KMS-11 (cell line): ENCODE results near the gene SNX7.

ENCODE experiments used
- H2AFZ ChIP-seq: fragments of 200-600 bp; sonication (generic); 2 replicates; pipeline ENCODE4 v1.6.1; 2016; ENCODE audit warnings: antibody characterized with exemption, mixed run types, low read depth
- H3K27ac ChIP-seq: fragments of 200-600 bp; sonication (generic); 2 replicates; pipeline ENCODE4 v1.6.1; 2016; ENCODE audit warnings: mild to moderate bottlenecking, mixed run types
- H3K27me3 ChIP-seq: fragments of 200-600 bp; sonication (generic); 2 replicates; pipeline ENCODE4 v1.6.1; 2017; ENCODE audit warnings: mild to moderate bottlenecking, low read depth, mixed run types, moderate library complexity; ENCODE audit not compliant: insufficient read depth
- H3K36me3 ChIP-seq: fragments of 200-600 bp; sonication (generic); 2 replicates; pipeline ENCODE4 v1.6.1; 2017; ENCODE audit warnings: mild to moderate bottlenecking, mixed run types; ENCODE audit not compliant: insufficient read depth
- H3K4me1 ChIP-seq: fragments of 200-600 bp; sonication (generic); 2 replicates; pipeline ENCODE4 v1.6.1; 2016; ENCODE audit warnings: mild to moderate bottlenecking, low read depth, mixed run types; ENCODE audit not compliant: poor library complexity, severe bottlenecking
- H3K4me2 ChIP-seq: fragments of 200-600 bp; sonication (generic); 2 replicates; pipeline ENCODE4 v1.7.0; 2016; ENCODE audit warnings: mild to moderate bottlenecking, mixed run types
- H3K4me3 ChIP-seq: fragments of 200-600 bp; sonication (generic); IDR thresholded peaks from 2 replicates; pipeline ENCODE4 v1.6.1; 2017; ENCODE audit warnings: low read depth, low read length, mixed read lengths; ENCODE audit not compliant: insufficient read depth
- H3K79me2 ChIP-seq: fragments of 200-600 bp; sonication (generic); 2 replicates; pipeline ENCODE4 v1.6.1; 2016; ENCODE audit warnings: low read depth, mixed run types; ENCODE audit not compliant: insufficient read depth
- H3K9ac ChIP-seq: fragments of 200-600 bp; sonication (generic); 2 replicates; pipeline ENCODE4 v1.6.1; 2016; ENCODE audit warnings: mild to moderate bottlenecking, mixed run types
- H4K20me1 ChIP-seq: fragments of 200-600 bp; sonication (generic); 2 replicates; pipeline ENCODE4 v1.6.1; 2016; ENCODE audit warnings: mild to moderate bottlenecking, mixed run types; ENCODE audit not compliant: insufficient read depth
- CTCF ChIP-seq: fragments of 200-600 bp; sonication (generic); conservative IDR thresholded peaks from 2 replicates; pipeline ENCODE4 v1.6.1; 2017; ENCODE audit warnings: low read depth, mild to moderate bottlenecking, antibody characterized with exemption, low read length, moderate library complexity, mixed read lengths

The SNX7 gene

GRCh38 chr1:98696077-98696476 is 34.6 kb downstream of the SNX7 start:
- Histone ChIP-seq H3K36me3 (no peaks in the 10 kb centered on the region), H3K4me1 (no peaks in the 10 kb centered on the region)

GRCh38 chr1:98697781-98698180 is 36.3 kb downstream of the SNX7 start:
- Histone ChIP-seq H3K4me3 (no peak overlapping the region), H4K20me1 (no peaks in the 10 kb centered on the region), H3K36me3 (no peaks in the 10 kb centered on the region), H3K79me2 (no peaks in the 10 kb centered on the region), H2AFZ (no peak overlapping the region), H3K4me2 (no peak overlapping the region), H3K9ac (no peak overlapping the region), H3K27me3 (no peaks in the 10 kb centered on the region), H3K4me1 (no peaks in the 10 kb centered on the region), H3K27ac (no peak overlapping the region)
- TF ChIP-seq CTCF, result no peak

More at GRCh38 chr1:98696077-98696476, 34.6 kb downstream of the SNX7 start:
- no peak overlapping the region for H3K27ac ChIP-seq
- H4K20me1 ChIP-seq, result no peaks in the 10 kb centered on the region
- no peaks in the 10 kb centered on the region for H3K27me3 ChIP-seq
- no peak overlapping the region for H3K4me3 ChIP-seq
- TF ChIP-seq CTCF, result no peak
- H3K4me2 ChIP-seq, result no peak overlapping the region
- no peaks in the 10 kb centered on the region for H3K79me2 ChIP-seq
- no peak overlapping the region for H2AFZ ChIP-seq
- no peak overlapping the region for H3K9ac ChIP-seq

GRCh38 chr1:98698625-98699024 is 37.1 kb downstream of the SNX7 start:
- no peak overlapping the region for H3K9ac ChIP-seq
- TF ChIP-seq CTCF, result no peak
- H3K27ac ChIP-seq, result no peak overlapping the region
- no peak overlapping the region for H3K4me3 ChIP-seq
- H3K79me2 ChIP-seq, result no peaks in the 10 kb centered on the region
- no peaks in the 10 kb centered on the region for H3K36me3 ChIP-seq
- no peaks in the 10 kb centered on the region for H4K20me1 ChIP-seq
- no peak overlapping the region for H3K4me2 ChIP-seq
- H3K4me1 ChIP-seq, result no peaks in the 10 kb centered on the region
- H2AFZ ChIP-seq, result no peak overlapping the region
- no peaks in the 10 kb centered on the region for H3K27me3 ChIP-seq

GRCh38 chr1:98700228-98700627 is 38.7 kb downstream of the SNX7 start:
- Histone ChIP-seq H2AFZ (no peak overlapping the region), H3K4me1 (no peaks in the 10 kb centered on the region), H3K4me3 (no peak overlapping the region), H4K20me1 (no peaks in the 10 kb centered on the region), H3K27me3 (no peaks in the 10 kb centered on the region), H3K79me2 (no peaks in the 10 kb centered on the region), H3K9ac (no peak overlapping the region), H3K4me2 (no peak overlapping the region), H3K27ac (no peak overlapping the region), H3K36me3 (no peaks in the 10 kb centered on the region)
- TF ChIP-seq CTCF, result no peak

GRCh38 chr1:98702976-98703375 is 41.5 kb downstream of the SNX7 start:
- H3K79me2 ChIP-seq, result no peaks in the 10 kb centered on the region
- H3K36me3 ChIP-seq, result no peaks in the 10 kb centered on the region
- no peaks in the 10 kb centered on the region for H4K20me1 ChIP-seq
- no peaks in the 10 kb centered on the region for H3K4me1 ChIP-seq
- no peak overlapping the region for H3K27ac ChIP-seq
- no peak overlapping the region for H3K4me2 ChIP-seq
- no peak overlapping the region for H3K9ac ChIP-seq
- no peak overlapping the region for H2AFZ ChIP-seq
- H3K27me3 ChIP-seq, result no peaks in the 10 kb centered on the region
- no peak overlapping the region for H3K4me3 ChIP-seq
- TF ChIP-seq CTCF, result no peak
